GM21717 (cell line): ENCODE results near the gene FREM3.
"Not testable (repeated sequence)": the region's sequence is repeated elsewhere in the genome, so short reads cannot be mapped to it uniquely, and the experiment has no call there.

ENCODE experiments used
- ATAC-seq: cut with Tn5 transposase; IDR thresholded peaks from one replicate; pipeline ENCODE4 v1.9.1; 2021; ENCODE audit warnings: mild to moderate bottlenecking, moderate library complexity; ENCODE audit not compliant: unreplicated experiment

The FREM3 gene

DNA sequence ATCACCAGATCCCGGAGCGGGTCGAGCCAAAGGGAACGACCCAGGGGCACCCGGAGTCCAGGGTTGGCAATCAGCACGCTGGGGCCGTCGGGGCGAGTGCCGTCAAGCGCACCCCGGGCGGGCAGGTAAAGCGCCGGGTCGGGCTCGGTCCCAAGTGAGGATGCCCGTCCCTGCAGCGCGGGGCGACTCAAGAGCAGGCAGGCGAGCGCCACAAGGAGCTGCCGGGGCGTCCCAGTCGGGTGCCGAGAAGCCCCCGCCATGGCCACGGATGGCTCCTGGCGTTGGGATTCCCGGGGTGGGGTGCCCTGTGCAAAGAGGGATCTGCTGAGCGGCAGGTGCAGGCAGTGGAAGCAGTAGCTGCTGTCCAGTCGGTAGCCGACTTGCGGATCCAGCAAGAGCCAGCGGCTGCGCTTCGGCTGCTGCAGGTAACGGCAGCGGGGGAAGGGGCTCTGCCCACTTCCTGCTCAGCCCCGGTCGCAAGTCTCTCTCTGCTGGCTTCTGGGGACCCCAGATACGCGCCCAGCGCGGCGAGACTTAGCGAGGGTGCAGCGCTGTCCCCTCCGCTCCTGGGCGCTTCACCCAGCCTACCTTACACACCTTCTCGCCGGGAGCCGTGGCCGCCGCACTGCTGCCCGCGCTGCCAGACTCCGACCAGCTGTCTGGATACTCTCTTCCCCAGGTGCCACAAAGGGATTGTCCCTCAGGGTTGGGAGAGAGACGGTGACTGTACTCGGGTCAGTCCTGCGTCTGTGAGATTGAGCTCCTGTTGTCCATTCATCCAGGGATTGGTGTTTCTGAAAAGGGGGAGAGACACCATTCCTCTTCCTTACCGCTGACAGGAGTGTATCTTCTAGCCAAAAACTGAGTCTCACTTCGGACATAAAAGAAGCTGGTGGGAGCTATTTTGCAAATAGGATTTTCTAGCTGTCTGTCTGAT is at the start of gene FREM3:
TSS of gene FREM3 (minus strand) at position 260 of the 937 bp plus-strand sequence. CDS start at position 260, 0 bp downstream.
- ATAC-seq = no peak

DNA sequence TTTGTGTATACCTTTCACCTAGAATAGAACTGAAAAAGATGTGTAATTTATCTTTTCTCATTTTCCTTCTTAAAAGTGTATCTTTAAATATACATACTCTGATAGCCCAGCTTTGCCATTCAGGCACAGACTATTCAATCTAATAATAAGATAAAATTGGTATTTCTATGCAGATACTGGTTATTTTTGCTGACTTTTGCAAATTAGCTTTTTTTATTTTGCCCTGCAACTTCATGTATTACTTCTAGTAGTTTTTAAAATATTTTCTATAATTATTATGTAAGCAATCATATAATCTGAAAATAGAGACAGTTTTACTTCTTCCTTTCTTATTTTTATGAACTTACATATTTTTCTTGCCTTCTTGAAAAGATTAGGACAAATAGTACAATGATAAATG is 45.4 kb upstream of the FREM3 start:
- no peak for ATAC-seq

DNA sequence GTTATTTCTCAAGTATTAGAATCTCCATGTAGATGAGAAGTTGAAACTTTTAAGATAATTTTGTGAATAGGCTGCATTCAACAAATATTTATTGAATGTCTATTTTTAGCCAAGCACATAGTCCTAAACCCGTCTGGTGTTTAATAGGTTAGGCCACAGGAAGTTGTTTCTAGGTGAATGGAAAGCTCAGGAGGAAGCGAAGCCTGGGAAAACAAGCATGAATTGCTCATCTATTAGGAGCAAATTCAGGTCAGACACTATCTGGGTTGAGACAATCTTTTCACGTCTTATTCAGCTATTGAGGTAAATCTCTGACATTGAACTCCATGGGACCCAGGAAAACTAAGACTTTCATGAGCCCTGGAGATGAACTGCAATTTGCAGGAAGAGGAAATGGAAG is 43.1 kb upstream of the FREM3 start:
- no peak for ATAC-seq

GRCh38 chr4:143742834-143743233 is 42.4 kb upstream of the FREM3 start:
- ATAC-seq = no peak

DNA sequence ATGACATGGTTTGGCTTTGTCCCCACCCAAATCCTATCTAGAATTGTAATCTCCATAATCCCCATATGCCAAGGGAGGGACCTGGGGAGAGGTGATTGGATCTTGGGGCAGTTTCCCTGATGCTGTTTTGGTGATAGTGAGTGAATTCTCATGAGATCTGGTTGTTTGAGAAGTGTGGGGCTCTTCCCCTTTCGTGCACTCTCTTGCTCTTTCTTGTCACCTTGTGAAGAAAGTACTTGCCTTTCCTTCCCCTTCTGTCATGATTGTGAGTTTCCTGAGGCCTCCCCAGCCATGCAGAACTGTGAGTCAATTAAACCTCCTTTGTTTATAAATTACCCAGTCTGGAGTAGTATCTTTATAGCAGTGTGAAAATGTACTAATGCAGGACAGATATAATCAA is 36.4 kb upstream of the FREM3 start:
- no peak for ATAC-seq

GRCh38 chr4:143736061-143736460 is 35.6 kb upstream of the FREM3 start:
- not testable (repeated sequence) for ATAC-seq

- no peak for ATAC-seq
These were observed 27.7 kb upstream of the FREM3 start for GRCh38 chr4:143728166-143728565.

DNA sequence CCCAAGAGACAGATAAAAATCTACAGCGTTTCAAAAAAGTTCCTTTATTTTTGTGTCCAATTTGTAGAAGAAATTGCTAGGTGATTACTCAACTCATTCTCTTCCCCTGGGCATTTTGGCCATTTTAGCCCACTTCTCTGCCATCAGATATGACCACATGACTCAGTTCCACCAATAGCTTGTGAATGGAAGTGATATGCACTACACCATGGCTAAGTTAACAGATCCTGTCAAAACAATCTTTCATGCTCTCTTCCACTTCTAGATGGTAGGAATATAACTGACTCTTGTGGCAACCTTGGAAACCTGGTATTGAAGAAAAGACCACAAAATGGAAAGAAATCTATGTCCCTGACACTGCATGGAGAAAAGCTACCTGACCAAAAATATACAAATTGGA is 26.2 kb upstream of the FREM3 start:
- no peak for ATAC-seq

DNA sequence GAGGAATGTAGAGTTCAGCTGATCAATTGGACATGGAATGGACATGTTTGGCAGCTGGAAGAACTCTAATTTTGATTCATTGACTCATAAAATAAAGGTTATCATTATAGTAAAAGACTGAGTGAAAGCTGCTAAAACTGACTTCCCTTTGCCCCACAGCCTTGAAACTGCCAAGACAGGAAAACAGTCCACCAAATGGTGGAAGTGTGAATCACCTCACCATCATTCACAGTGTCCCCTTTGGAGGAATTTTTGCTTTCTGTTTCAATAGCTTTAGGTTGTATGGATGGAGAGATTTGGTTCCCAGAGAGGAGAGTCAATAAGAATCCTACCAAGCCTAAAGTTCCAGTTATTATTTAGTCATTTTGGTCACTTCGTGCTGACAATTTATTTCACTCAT is 20.8 kb upstream of the FREM3 start:
- ATAC-seq = no peak

GRCh38 chr4:143718748-143719147 is 18.3 kb upstream of the FREM3 start:
- ATAC-seq = not testable (repeated sequence)

GRCh38 chr4:143713955-143714625 is 13.6 kb upstream of the FREM3 start:
- ATAC-seq = no peak

DNA sequence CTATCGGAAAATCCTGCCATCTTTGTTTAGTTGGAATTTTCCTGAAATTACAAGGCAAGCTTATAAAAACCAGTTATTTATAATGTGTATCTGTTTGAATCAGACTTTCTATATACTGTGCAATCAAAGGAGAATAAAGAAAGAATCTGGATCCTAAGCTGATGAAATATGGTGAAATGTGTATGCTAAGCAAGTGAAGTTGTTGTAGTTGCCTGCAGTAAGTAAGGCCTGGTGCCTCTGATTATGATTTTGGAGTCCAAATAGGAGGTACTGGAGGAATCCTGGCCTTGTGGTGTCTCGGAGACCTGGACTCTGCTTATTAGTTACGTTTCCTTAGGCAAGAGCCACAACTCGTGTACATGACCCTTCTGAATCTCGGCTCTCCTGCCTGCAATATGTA is 13.1 kb upstream of the FREM3 start:
- no peak for ATAC-seq

DNA sequence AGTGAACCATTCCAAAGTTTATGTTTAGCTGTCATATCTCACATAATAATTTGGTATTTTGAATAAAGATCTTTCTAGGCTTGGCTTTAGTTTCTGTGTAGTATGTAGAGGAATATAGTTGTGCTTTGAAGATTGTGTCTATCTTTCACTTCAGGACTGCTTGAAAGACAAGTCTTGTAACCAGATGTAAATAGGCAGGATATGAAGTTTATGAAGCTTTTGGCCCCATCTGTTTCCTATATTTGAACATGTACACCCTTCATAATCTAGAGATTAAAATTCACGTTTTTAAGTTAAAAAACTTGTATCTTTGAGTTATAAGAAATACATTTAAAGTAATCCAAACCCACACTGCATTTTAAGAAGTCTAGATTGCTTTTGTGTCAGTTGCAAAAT is 11.7 kb upstream of the FREM3 start:
- ATAC-seq = no peak

GRCh38 chr4:143711543-143712154 is 11.2 kb upstream of the FREM3 start:
- no peak for ATAC-seq

GRCh38 chr4:143701365-143701764 is 890 bp upstream of the FREM3 start:
- no peak for ATAC-seq

GRCh38 chr4:143700046-143700415 is 444 bp downstream of the FREM3 start:
- no peak for ATAC-seq

DNA sequence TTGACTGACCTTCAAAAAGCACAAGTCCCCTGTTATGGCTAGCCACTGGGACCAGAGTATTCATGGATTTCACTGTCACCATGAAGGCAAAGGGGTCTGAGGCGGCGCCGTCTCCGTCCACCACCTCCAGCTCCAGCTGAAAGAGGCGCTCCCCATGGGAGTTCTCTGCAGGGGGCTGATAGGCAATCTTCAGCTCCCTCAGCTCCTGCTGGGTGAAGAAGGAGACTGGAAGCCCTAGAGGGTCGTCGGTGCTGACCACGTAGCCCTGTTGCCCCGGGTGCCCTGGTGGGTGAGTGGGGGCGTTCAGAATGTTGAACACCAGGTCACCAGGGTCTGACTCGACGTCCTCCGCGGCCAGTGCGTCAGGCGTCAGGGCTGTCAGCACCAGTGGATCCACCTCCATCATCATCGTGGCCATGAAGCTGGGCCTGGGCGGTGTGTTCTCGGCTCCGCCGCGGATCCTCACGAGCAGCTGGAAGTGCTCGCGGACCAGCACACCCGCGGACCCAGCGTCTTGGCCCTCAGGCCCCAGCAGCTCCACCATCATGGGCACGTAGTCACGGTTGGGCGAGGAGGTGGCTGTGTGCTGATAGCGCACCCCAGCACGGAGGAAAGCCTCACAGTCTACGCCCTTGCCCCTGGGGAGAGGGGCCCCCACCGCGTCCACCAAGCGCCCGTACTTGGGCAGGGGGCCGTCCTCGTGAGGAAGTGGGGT is 987 bp downstream of the FREM3 start:
- ATAC-seq = no peak

DNA sequence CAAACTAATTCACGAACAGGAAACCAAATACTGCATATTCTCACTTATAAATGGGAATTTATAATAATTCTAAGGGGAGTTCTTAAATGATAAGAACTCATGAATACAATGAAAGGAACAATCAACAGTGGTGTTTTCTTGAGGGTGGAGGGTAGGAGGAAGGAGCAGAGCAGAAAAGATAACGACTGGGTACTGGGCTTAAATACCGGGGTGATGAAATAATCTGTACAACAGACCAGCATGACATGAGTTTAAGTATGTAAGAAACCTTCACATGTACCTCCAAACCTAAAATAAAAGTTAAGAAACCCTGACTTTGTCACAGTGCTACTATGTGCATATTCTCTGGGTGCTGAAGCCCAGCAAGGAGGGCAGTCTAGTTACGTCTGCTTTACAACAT is 6.6 kb downstream of the FREM3 start:
- no peak for ATAC-seq

DNA sequence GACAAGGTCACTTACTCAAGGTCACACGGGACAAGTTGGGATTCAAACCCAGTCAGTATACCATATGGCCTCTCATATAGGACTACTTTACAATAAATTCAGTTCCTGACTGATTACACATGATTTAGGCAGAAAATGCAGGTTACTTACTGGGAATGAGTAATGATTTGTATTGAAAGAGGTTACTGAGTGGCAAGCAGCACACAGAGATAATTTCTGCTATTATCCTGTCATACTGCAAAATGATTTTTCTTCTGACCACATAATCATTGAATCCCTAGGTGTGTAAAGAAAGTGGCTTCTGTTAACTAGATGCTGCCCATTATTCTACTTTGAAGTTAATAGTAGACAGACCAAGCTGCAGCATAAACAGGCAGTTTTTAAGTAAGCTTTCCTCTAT is 8.2 kb downstream of the FREM3 start:
- ATAC-seq = no peak

- no peak for ATAC-seq
These were observed 21.0 kb downstream of the FREM3 start for GRCh38 chr4:143679434-143679833.

DNA sequence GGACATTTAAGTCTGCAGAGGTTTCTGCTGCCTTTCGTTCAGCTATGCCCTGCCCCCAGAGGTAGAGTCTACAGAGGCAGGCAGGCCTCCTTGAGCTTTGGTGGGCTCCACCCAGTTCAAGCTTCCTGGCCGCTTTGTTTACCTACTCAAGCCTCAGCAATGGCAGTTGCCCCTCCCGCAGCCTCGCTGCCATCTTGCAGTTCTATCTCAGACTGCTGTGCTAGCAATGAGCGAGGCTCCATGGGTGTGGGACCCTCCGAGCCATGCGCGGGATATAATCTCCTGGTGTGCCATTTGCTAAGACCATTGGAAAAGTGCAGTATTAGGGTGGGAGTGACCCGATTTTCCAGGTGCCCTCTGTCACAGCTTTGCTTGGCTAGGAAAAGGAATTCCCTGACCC is 26.8 kb downstream of the FREM3 start:
- ATAC-seq = not testable (repeated sequence)
